ENCODE results near the gene TNFAIP8L3.

The TNFAIP8L3 gene

DNA sequence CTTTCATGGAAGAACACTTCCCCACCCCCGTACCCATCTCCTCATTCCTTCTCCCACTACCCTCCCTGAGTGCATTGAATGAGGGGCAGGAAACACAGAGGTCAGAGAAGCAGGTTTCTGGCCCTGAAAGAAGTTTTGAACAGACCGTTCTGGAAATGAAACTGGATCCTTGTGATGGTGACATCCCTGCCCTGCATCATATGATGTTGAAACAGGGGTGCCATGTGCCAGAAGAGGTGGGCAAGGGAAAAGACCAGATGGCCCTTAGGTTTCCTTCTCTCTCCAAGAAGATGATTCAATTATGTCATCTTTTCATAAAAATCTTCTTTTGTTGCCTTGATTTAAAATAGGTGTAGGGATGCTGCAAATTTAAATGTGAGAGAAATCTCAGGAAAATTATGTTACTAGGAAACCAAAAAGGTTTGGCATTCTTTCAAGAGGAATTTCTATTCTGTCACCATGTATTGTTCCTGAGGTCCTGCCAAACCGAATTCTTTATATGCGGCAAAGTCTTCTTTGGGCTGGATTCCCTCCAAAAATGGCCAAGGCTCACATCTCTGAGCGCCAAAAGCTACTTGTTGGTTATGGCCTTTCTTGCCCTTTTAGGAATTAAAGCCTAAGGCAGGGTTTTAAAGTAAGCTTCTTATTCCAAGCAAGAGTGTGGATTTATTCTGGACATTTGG lies 19.9 kb upstream of the TNFAIP8L3 start:
- no peak for DNase-seq

DNA sequence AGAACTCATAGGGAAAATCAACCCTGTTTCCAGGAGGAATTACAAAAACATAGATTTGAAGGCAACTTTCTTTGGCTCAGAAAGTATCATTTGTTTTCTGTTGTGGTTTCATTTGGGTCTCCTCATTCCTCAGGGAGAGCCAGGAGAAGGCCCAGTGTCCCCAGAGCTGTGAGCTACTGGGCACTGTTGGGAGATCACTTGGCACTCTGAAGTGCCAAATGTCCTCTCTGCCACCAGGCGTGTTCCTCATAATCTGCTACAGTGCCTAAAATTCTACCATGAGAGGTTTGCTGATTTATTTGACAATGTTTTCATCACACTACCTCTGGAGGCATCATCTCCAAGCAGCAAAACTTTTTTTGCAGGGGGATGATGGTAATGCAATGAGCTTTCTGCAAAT lies 17.4 kb upstream of the TNFAIP8L3 start:
- DNase-seq: no peak

DNA sequence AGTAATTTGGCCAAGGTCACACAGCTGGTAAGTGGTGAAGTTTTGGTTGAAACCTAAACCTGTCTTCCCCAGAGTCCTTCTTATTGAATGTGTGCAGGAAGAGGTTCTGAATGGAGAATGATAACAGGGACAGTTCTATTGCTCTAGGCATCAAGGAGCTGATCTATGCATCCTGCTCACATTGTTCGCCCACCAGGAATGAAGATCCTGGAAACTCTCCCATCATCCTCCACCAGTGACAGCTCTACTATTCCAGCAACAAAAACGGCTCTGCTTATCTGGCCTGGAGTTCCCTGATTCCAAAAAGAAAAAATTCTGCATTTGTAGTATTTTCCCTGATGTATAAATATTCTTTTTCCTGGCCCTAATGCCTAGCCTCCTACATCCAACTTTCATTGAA lies 16.4 kb upstream of the TNFAIP8L3 start:
- DNase-seq: no peak

DNA sequence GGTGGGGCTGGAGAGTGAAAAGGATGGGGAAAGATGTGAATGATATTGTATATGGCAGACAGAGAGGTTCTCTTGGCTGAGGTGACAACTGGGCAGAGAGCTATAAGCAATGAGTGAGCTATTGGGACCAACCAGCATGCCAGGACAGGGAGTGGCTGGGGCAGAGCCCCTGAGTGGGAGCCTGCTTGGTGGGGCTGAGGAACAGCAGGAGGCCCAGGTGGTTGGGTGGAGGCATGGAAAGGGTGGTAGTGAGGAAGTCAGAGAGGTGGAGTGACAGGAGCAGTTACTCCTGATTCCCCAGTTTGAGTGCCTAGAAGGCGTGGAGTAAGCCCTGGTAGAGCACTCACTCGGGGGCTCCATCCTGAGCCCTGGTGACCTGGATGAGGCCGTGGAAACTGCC lies 15.5 kb upstream of the TNFAIP8L3 start:
- DNase-seq: no peak

DNA sequence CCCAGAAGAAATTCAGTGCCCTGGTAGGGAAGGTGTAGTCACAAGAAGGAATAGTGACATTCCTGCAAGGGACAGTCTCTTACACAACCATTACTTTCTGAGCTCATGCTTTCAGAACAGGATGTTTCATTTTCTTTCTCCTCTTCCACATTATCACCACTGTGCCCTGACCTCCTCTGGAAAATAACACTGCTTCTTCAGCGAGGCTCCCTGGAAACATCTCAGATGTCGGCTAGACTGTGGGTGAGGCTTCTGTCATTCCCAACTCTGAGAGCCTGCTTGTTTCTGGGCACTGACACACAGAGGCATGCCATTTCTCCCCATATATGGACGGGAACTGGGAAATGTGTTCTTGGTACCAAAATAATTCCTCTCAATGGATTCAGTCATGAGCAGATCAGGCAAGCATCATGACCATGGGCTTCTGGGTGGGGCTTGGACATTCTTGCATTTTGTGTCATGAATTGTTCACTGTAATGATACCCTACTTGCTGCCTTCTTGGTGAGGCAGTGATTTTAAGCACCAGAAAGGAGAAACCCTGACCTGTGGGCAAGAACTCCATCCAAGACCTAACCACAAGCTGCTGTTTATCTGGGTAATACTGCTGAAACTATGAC lies 14.3 kb upstream of the TNFAIP8L3 start:
- DNase-seq: no peak

DNA sequence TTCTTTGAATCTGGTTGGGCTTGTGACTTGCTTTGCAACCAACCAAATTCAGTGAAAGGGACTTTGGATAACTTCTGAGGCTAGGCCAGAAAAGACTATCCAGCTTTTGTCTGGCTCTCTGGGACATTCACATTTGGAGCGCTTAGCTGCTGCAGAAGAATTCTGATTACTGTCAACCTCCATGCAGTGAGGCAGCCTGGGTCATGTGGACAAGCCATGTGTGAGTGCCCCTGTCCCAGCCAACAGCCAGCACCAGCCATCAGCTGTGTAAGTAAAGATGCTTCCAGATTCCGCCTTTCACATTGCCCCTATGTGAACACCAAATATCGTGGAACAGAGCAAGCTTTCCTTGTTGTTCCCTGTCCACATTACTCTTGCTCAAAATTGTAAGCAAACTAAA lies 12.9 kb upstream of the TNFAIP8L3 start:
- no peak for DNase-seq

DNA sequence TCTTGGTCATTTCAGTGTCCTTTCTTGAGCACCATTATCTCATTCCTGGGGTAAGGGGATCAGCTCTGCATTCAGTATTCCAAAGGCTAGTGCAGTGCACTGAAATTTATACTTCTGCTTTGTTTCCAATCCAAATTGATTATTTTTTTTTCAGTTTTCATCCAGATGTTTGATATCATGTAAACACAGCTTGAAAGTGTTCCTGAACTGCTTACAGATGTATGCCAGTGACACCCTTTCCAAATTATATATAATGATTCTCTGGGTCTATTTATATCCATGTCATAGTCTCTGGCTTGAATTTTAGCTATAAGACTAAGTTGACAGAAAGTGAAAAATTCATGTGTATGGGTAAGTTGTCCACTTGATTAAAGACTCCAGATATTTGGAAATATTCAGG lies 11.8 kb upstream of the TNFAIP8L3 start:
- no peak for DNase-seq

DNA sequence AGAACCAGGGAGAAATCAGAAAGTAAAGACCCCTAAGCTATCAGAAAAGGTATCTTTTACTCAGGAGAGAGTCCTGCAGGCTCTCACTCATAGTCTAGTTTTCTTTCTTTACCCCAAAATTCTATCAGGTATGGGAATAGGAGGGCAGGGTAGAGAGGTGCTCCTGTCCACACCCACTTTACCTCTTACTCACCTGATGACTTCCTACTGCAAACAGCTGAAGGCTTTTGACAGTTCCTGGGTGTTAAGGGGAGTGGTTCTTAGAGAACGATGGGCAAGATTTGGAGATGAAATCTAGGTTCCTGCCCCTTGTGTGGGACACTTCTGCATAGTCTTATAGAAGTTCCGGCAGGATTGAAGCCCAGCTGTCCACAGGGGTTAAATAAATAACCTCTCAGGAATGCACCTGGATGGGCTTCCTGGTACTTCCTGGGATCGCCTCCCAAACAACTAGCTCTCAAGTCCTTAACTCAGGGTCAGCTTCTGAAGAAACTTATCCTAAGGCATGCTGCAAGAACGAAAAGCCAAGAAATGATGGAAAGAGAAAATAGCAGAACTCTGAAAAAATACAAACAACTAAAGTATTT lies 10.8 kb upstream of the TNFAIP8L3 start:
- DNase-seq: no peak

DNA sequence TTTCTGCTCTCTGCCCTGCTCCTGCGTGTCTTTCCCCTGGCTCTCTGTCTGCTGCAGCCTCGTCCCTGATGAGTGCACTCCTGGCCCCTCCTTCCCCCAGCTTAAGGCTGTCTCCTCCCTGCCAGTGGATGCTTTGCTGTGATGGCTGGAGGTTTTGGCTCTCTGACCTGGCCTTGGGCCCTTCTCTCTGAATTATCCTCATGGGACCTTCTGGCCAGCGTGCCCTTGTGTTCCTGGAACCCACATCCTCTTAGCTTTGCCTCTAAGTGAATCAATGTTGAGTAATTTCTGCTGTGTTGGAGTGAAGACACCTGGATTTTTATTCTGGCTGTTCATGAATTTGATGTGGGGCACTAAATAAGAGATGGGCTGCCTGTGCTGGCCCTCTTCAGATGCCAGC lies 9.8 kb upstream of the TNFAIP8L3 start:
- DNase-seq: no peak

DNA sequence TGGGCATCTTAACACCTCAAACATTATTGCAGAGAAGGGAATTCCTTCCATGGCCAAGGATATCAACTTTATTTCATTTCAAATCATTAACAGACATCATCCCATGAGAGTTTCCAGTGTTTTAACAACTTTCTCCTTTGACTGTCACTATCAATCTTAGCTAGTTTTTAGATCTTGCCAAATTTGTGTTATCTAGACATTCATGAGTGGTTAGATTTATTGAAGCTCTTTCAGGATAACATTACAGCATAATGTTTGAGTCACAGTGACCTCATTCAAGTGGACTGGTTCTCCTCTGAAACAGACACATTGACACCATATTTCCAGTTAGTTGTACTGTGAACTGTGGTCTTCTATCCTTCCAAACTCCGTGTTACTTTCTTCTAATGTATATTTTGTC lies 8.6 kb upstream of the TNFAIP8L3 start:
- no peak for DNase-seq

DNA sequence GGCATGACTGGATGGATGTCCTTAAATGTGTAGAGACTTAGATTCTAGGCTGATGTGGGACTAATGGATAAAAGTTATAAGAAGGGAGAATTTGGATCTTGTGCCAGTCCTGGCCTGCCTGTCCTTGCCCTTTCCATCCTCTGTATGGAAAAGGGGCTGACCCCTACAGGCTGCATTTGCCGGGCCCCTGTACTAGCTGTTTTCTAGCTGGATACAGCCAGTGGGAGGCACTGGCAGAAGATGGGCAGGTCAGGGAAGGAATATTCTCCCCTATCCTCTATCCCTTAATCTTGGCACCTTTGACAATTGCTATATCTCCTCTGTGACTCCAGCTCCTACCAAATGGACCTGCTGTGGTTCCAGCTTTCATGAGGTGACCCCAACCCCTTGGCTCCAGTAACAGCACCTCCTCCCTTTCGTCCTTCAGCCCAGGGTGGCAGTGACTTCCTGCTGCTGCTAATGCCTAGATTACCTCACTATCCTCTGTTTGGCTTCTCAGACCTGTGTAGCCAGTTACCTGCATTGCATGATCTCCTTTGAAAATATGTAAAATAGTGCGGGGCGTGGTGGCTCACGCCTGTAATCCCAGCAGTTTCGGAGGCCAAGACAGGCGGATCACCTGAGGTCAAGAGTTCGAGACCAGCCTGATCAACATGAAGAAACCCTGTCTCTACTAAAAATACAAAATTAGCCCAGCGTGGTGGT lies 6.2 kb upstream of the TNFAIP8L3 start:
- no peak for DNase-seq

DNA sequence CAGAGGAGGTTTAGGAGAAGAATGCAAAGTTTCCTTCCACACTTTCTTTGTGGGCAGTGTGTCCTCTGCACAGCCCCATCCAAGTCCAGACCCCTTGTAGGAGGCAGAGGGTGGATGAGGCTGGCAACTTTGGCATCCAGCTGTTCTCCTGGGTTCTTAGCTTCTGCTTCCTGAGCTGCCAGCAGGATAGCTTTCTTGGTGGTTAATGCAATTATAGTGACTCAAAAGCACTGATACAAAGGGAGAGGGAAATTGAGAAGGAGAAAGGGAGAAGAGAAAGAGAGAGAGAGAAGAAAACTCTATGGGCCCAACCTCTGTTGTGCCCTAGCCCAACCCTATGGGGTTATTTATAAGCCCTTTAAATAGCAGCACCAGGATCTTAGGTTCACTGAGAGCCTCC lies 4.5 kb upstream of the TNFAIP8L3 start:
- no peak for DNase-seq

DNA sequence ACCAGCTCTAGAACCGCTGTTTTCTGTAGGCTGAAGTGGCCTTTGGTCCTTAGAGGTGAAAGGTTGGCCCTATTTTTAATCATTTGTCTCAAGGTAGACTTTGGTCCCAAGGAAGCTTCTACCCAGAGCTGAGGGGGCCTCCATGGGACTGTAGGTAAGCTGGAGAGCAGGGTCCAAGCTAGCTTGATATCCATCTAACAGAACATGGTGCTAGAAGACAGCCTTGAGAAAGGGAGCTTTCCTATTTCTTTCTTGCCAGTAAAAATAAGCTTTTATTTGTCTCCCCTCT lies 3.6 kb upstream of the TNFAIP8L3 start:
- no peak for DNase-seq

DNA sequence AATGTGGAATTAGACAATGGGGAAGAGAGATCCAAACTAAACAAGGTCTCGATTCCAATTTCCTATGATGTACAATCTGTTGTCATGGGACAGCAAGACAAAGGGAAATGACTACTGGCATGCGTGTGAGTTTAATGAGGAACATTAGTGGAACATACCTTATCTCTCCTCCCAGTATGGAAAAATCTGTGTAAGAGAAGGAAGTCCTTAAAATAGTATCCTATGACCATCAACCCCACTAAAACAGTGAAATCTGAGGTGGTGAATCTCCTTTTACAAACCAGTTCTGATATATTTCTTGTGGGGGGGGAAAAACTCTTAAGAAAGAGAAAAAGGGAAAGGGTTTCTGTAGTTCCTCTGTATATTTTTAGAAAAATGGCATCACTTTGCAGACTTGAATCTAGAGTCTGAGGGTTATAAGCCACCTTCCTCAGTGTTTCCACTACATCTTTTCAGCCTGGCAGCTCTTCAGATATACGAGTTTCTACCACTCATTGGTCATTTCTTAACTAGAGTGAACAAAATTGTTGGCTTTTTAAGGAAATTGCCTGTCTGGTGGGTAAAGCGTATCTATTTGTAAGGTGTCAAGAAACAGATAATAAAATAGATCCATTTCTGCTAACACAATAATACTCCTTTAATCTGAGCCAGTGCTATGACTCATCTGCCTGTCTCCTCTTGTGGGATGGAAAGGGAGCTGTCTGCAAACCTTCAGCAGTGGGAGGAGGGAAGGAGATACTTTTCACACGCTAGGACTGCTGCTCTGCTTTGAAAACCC lies 3.0 kb upstream of the TNFAIP8L3 start:
- no peak for DNase-seq

DNA sequence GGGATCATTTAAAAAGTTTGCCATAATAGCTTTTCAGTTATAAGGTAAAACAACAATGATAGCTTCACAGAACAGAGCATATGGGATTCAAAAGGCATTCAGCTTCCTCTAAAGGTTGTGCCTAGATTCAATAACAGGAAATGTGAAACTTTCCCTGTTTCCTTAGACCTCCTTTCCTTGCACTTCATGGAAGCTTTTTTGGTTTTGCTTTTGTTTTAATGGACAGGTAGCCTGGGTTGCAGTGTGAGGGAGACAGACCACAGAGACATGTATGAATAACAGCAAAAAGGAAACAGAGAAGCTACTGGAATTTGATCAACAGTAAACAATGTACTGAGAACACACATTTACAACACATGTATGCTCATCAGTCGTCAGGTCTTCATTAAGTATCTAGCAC lies 2.3 kb upstream of the TNFAIP8L3 start:
- DNase-seq: no peak

DNA sequence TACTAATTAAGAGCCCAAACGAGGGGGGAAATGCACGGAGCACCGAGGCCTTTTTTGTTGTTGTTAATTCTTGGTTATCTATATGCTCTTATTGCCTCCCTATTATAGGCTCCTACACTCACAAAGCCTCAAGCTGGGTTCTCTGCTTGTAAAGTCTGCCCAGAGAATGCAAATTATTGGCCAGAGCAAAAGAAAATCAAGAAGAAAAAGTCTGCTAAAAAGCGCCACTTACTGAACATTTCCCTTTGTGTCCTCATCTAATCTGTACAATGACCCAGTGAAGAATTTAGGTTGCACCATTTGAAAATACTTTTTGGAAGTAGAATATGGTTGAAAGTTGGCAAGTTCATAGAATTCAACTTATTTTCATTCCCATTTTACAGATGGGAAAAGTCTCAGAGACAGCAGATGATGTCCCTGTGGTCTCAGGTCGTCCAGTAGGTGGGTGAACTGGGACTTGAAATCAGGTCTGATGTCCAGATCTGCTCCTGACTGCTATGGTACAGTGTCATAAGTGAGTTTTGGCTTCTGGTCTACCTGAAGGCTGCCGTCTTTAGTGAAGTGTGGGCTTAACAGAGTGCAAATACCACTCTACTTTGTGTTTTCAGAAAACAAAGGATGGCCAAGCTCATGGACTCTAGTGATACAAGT lies 1.1 kb upstream of the TNFAIP8L3 start:
- DNase-seq: no peak

DNA sequence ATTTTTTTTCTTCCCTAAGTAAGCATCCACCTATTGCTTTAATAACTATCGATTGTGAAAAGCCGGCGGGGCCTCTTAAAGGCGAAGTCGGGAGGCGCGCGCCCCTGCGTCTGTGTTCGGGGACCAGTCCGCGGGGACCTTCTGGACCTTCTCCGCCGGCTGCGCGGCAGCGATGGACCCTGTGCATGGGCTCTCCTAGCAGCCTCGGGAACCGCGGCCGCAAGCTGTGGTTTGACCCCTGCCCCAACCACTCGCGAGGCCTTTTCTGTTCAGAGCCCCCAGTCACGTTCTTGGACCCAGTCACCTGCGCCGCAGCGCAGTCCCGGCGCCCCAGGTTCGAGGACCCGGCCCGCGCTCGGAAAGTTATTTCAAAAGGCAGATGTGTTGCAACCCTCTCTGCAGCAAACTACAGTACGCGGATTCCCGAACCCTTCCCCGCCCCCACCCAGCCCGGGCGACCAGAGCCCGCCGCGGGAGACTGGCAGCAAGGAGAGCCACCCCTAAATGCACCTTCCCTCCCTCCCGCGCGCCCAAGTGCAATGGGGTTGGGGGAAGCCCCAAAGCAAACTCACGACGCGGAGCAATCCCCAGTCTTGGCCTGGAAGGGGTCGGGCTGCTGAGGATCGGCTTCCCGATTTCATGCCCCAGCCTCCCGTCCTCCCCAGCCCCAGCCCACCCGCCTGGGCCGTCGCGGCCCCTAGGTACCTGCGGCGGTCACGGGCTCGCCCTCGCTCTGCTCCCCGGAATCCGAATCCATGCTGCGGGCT lies 684 bp downstream of the TNFAIP8L3 start:
- no peak for DNase-seq

DNA sequence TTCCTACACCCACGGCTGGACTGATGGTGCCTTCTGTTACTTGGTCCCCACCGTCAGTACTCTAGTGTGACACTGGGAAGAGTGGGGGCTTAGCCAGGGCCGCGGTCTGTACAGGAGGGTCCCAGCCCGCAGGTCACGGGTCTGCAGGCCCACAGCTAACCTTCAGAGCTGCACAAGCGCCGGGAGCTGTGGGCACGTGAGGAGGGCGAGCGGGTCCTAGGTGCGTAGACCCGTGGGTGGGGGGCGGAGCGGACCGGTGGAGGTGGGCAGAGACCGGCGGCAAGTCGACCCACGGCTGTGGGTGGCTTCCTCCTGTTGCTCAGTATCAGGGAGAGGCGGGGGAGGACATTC lies 1.2 kb downstream of the TNFAIP8L3 start:
- no peak for DNase-seq

DNA sequence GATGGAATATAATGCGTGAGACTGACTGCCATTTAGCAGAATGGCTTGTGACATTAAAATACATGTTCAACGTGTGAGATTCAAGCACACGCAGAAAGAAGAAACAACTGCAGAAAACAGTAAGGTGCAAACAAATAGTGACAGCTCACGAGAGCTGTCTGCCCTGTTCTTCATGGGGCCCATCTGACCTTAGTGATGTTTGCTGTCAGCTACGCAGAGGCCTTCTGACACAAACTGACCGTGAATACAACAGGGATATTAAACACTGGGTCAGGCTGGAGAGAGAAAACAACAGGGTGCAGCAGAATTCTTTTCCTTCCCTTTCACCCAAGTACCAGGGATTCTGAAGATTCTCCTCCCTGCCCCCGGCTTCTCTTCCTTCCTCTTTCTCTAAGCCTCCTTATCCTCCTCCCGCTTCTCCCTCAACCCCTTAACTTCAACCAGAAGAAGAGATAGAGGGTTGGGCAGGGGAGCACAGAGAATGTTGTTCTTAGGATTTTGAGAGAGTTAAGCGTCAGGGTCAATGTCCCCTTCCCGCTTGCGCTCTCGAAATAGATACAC lies 2.1 kb downstream of the TNFAIP8L3 start:
- no peak for DNase-seq

DNA sequence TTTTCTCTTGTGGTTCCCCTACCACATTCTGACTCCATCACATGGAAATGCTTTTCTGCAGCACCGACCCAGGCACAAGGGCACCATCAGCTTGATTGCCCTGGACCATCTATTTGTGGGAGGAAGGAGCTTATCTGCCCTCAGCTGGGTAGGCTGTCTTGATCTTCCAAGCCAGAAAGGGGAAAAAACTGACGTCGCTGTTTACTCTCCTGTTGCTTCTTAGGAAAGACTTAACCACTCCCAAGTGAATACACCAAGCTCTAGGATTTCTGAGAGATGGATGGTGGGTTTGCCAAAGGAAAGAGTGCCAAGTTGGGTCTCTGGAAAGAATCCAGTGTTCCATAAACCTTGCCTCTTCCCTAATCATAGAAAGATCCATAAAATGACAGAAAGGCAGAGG lies 4.0 kb downstream of the TNFAIP8L3 start:
- DNase-seq: no peak

DNA sequence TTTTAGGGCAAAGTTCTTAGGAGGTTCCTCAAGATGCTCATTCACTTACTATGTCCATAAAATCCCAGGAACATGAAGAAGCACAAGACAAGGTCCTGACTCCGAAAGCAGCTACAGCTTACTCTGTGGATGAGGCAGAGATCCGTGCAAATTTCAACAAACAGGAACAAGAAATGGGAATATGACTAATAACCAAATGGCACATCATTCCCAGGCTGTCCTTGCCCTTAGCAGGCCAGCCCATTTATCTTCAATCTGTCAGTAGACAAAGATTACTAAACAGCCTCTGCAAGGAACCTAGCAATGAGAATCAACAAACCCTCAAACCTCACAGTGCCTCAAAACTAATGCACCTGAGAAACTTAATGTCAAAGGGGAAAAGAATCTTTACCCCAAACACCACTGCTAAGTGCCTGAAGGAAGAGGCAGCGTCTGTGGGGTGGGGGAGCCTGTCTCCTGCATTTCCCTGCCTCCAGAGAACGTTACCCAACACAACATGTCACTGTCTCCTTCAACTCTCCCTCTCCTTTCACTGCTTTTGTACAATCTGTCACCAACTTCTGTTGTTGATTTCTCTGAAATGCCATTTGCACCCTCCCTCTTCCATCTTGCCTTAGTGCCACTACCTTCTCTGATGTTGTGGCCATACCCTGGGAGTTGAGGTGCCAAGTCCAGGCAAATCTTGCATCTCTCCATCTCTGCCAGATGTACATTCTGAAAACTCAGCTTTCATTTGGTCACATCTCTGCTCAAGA lies 4.8 kb downstream of the TNFAIP8L3 start:
- no peak for DNase-seq

Measured in activated CD4-positive, alpha-beta T cell treated with anti-CD3 and anti-CD28 coated beads, Interleukin-2, amount 50 U/mL, for 16 hours (primary cell).